PC-9 (cell line): ENCODE data around the gene RNF186. TPM values are rescaled to one million over a fixed set of nuclear protein-coding genes. Genes with fewer than 3 reads are reported as not detected.

ENCODE experiments used
- BruUV-seq: library from RNA; stranded (reverse); fragments of 400-500 nt; replicated peaks from 2 replicates; lab custom pipeline; 2021; lab: Mats Ljungman, UMichigan
- CTCF ChIA-PET: fragments of 300-600 bp; sonication (Branson Sonifier 250); formaldehyde crosslinking; loops from one replicate; lab custom pipeline; 2022; ENCODE audit warnings: antibody characterized with exemption; lab: Charles Lee
- POLR2A ChIA-PET: fragments of 300-600 bp; sonication (Branson Sonifier 250); formaldehyde crosslinking; loops from one replicate; lab custom pipeline; 2022; ENCODE audit warnings: antibody characterized with exemption; ENCODE audit not compliant: unreplicated experiment; lab: Charles Lee
- DNase-seq, 2 experiments: peaks; one replicate each; pipeline versions ENCODE4 v3.0.0 to v3.0.0-alpha.2; 2015 to 2022; ENCODE audit warnings: mixed read lengths in 1 of 2
- H2AFZ ChIP-seq: fragments of 200-600 bp; sonication (generic); 2 replicates; pipeline ENCODE4 v1.8.1; 2017; ENCODE audit warnings: antibody characterized with exemption
- H3F3A ChIP-seq: fragments of 200-600 bp; sonication (generic); 2 replicates; pipeline ENCODE4 v1.8.1; 2017; ENCODE audit warnings: antibody characterized with exemption, mild to moderate bottlenecking, low read depth; ENCODE audit not compliant: insufficient read depth
- H3K27ac ChIP-seq: fragments of 200-600 bp; sonication (generic); 2 replicates; pipeline ENCODE4 v1.6.1; 2016; ENCODE audit warnings: mixed run types
- H3K27me3 ChIP-seq: fragments of 200-600 bp; sonication (generic); 2 replicates; pipeline ENCODE4 v1.6.1; 2016; ENCODE audit warnings: low read depth, mixed run types; ENCODE audit not compliant: insufficient read depth
- H3K36me3 ChIP-seq: fragments of 200-600 bp; sonication (generic); 2 replicates; pipeline ENCODE4 v1.6.1; 2016; ENCODE audit warnings: low read depth, mixed run types
- H3K4me1 ChIP-seq: fragments of 200-600 bp; sonication (generic); replicated peaks from 2 replicates; pipeline ENCODE4 v1.6.1; 2016; ENCODE audit warnings: mixed run types; ENCODE audit not compliant: insufficient read depth
- H3K4me2 ChIP-seq: fragments of 200-600 bp; sonication (generic); 2 replicates; pipeline ENCODE4 v1.6.1; 2017; ENCODE audit warnings: mixed run types
- H3K4me3 ChIP-seq: fragments of 200-600 bp; sonication (generic); 2 replicates; pipeline ENCODE4 v1.6.1; 2016; ENCODE audit warnings: mixed run types
- H3K79me2 ChIP-seq: fragments of 200-600 bp; sonication (generic); 2 replicates; pipeline ENCODE4 v1.6.1; 2017; ENCODE audit warnings: low read depth, mixed run types
- H3K9me2 ChIP-seq: fragments of 200-600 bp; sonication (generic); 2 replicates; pipeline ENCODE4 v1.8.1; 2017; ENCODE audit warnings: mild to moderate bottlenecking; ENCODE audit not compliant: insufficient read depth
- H3K9me3 ChIP-seq: fragments of 200-600 bp; sonication (generic); 2 replicates; pipeline ENCODE4 v1.8.1; 2016; ENCODE audit warnings: low read depth; ENCODE audit not compliant: insufficient read depth
- H4K20me1 ChIP-seq: fragments of 200-600 bp; sonication (generic); 2 replicates; pipeline ENCODE4 v1.8.1; 2017; ENCODE audit not compliant: insufficient read depth
- EZH2 ChIP-seq: fragments of 200-600 bp; sonication (generic); IDR thresholded peaks from 2 replicates; pipeline ENCODE4 v1.8.0; 2017; ENCODE audit warnings: antibody characterized with exemption, low read depth
- intact Hi-C: fragments of 100-400 bp; cut with micrococcal nuclease; formaldehyde crosslinking; loops from one replicate; pipeline ENCODE4 v1.10.0; 2022; ENCODE audit not compliant: unreplicated experiment
- total RNA-seq: library from RNA; stranded (reverse); gene quantifications from 2 replicates; pipeline ENCODE4 v1.2.3, GENCODE V29; 2021
- TF ChIP-seq, protein P1 (sequence below): fragments of 200-600 bp; sonication (generic); conservative IDR thresholded peaks from 2 replicates; pipeline ENCODE4 v1.6.1; 2017; ENCODE audit warnings: mixed run types, antibody characterized with exemption, mild to moderate bottlenecking, moderate library complexity

The RNF186 gene
- total RNA-seq, 1 experiment from 2014 or later = not detected

- Histone ChIP-seq H3K9me3 (no peaks in the 10 kb centered on the region), H3K4me2 (peak overlapping the region; percentile 84), H3K79me2 (no peaks in the 10 kb centered on the region), H4K20me1 (no peaks in the 10 kb centered on the region), H2AFZ (peak overlapping the region; percentile 83), H3K36me3 (no peaks in the 10 kb centered on the region), H3K27me3 (no peaks in the 10 kb centered on the region), H3F3A (0 out of 2 replicates have a peak, but pooled peaks cover 4% of the 10 kb centered on the region), H3K4me1 (peaks cover 9% of the 10 kb centered on the region; the same call in 1 of the 2 replicates), H3K27ac (no peak overlapping the region), H3K4me3 (peak overlapping the region; percentile 74), H3K9me2 (no peaks in the 10 kb centered on the region)
- CTCF ChIA-PET = interaction anchor here (0.6 kb wide), 1 partner anchor 77 kb away, joined by 5 read pairs; no protein-coding TSS in a partner anchor
- TF ChIP-seq, protein P1, sequence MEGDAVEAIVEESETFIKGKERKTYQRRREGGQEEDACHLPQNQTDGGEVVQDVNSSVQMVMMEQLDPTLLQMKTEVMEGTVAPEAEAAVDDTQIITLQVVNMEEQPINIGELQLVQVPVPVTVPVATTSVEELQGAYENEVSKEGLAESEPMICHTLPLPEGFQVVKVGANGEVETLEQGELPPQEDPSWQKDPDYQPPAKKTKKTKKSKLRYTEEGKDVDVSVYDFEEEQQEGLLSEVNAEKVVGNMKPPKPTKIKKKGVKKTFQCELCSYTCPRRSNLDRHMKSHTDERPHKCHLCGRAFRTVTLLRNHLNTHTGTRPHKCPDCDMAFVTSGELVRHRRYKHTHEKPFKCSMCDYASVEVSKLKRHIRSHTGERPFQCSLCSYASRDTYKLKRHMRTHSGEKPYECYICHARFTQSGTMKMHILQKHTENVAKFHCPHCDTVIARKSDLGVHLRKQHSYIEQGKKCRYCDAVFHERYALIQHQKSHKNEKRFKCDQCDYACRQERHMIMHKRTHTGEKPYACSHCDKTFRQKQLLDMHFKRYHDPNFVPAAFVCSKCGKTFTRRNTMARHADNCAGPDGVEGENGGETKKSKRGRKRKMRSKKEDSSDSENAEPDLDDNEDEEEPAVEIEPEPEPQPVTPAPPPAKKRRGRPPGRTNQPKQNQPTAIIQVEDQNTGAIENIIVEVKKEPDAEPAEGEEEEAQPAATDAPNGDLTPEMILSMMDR = no peak
- TF ChIP-seq EZH2 = no peak
- peak; percentile 52 to 55 for DNase-seq
- intact Hi-C loops = loop anchor here (10.0 kb wide), 1 partner anchor 65 kb away; no protein-coding TSS in a partner anchor
- TSS peak; percentile 75 for BruUV-seq
- POLR2A ChIA-PET = no interaction called here
Measured at GRCh38 chr1:19800076-19800804, 14.8 kb downstream of the RNF186 start.

- no peaks in the 10 kb centered on the region for H3K27me3 ChIP-seq
- DNase-seq = peak in 1 of 2 experiments; percentile 70
- H4K20me1 ChIP-seq = no peaks in the 10 kb centered on the region
- peaks cover 9% of the 10 kb centered on the region; the same call in 1 of the 2 replicates for H3K4me1 ChIP-seq
- 0 out of 2 replicates have a peak, but pooled peaks cover 4% of the 10 kb centered on the region for H3F3A ChIP-seq
- no peaks in the 10 kb centered on the region for H3K79me2 ChIP-seq
- intact Hi-C loops = loop anchor here (1.0 to 10.0 kb wide), 2 partner anchors 65 to 83 kb away; partner anchors contain the start of gene OTUD3
- POLR2A ChIA-PET = no interaction called here
- no peaks in the 10 kb centered on the region for H3K9me3 ChIP-seq
- H3K4me2 ChIP-seq = peak within 1 kb of the TSS; percentile 84
- CTCF ChIA-PET = no interaction called here
- H3K4me3 ChIP-seq = peak within 1 kb of the TSS; percentile 74
- H3K9me2 ChIP-seq = no peaks in the 10 kb centered on the region
- H3K27ac ChIP-seq = no peak within 1 kb of the TSS
- TF ChIP-seq EZH2 = no peak
- TF ChIP-seq, protein P1 = peak; percentile 27; the same call in 1 of the 2 replicates
- no TSS peak for BruUV-seq
- peak within 1 kb of the TSS; percentile 92 for H2AFZ ChIP-seq
- H3K36me3 ChIP-seq = no peaks in the 10 kb centered on the region
Measured at GRCh38 chr1:19799230-19800075, 15.6 kb downstream of the RNF186 start, which contains the start of gene TMCO4. Gene TMCO4, minus strand, starts transcription at chr1:19799916. Its CDS starts 19,158 bp downstream, at chr1:19780758.
